HepG2 (cell line): Measurements from ENCODE around the gene MAP3K2. TPM values are rescaled to one million over a fixed set of nuclear protein-coding genes. Genes with fewer than 3 reads are reported as not detected.
A peak's percentile ranks its signal among the peaks of the same experiment; 100 is the strongest.

Source experiments
- CBFB ChIP-seq: sonication (generic); formaldehyde crosslinking; IDR thresholded peaks from 2 replicates; pipeline ENCODE4 v1.4.0; 2020; ENCODE audit warnings: missing genetic modification reagents
- CBX2 ChIP-seq, 2 experiments: fragments of 200-600 bp in 1 of 2; sonication (generic); formaldehyde crosslinking in 1 of 2; IDR thresholded peaks; 2 replicates each; pipeline versions ENCODE4 v1.7.0 to v1.8.1; 2018 to 2022; ENCODE audit warnings: low read depth in 2 of 2, low read length in 1 of 2, mild to moderate bottlenecking in 1 of 2, missing genetic modification reagents in 1 of 2
- DMAP1 ChIP-seq: IDR thresholded peaks from 2 replicates; pipeline ENCODE4 v1.6.1; 2016
- HIVEP1 ChIP-seq: sonication (generic); formaldehyde crosslinking; IDR thresholded peaks from 2 replicates; pipeline ENCODE4 v1.4.0; 2020; ENCODE audit warnings: mild to moderate bottlenecking, missing genetic modification reagents
- KAT7 ChIP-seq: IDR thresholded peaks from 2 replicates; pipeline ENCODE4 v1.6.1; 2018; ENCODE audit warnings: borderline replicate concordance, missing compliant biosample characterization
- KLF9 ChIP-seq: IDR thresholded peaks from 2 replicates; pipeline ENCODE4 v1.6.1; 2016; ENCODE audit warnings: low read depth
- MTA1 ChIP-seq: sonication (generic); formaldehyde crosslinking; IDR thresholded peaks from 2 replicates; pipeline ENCODE4 v1.4.0; 2020; ENCODE audit warnings: missing genetic modification reagents, mild to moderate bottlenecking, borderline replicate concordance
- NFE2L2 ChIP-seq: fragments of 150-350 bp; IDR thresholded peaks from 2 replicates; pipeline ENCODE4 v1.6.1; 2014; ENCODE audit warnings: low read length
- NFKBIZ ChIP-seq: IDR thresholded peaks from 2 replicates; pipeline ENCODE4 v1.6.1; 2018; ENCODE audit warnings: missing genetic modification reagents, missing compliant biosample characterization
- PAX8 ChIP-seq: sonication (generic); formaldehyde crosslinking; IDR thresholded peaks from 2 replicates; pipeline ENCODE4 v1.8.0; 2022; ENCODE audit warnings: mild to moderate bottlenecking, missing genetic modification reagents, borderline replicate concordance
- PITX1 ChIP-seq: sonication (generic); formaldehyde crosslinking; IDR thresholded peaks from 2 replicates; pipeline ENCODE4 v1.5.1; 2020; ENCODE audit warnings: mild to moderate bottlenecking, missing genetic modification reagents
- PPARG ChIP-seq: conservative IDR thresholded peaks from 2 replicates; pipeline ENCODE4 v1.6.1; 2016; ENCODE audit warnings: missing biosample characterization, missing genetic modification reagents
- SNAPC4 ChIP-seq: sonication (generic); formaldehyde crosslinking; IDR thresholded peaks from 2 replicates; pipeline ENCODE4 v1.4.0; 2020; ENCODE audit warnings: mild to moderate bottlenecking, missing genetic modification reagents
- ZNF331 ChIP-seq: sonication (generic); formaldehyde crosslinking; IDR thresholded peaks from 2 replicates; pipeline ENCODE4 v1.4.0; 2020; ENCODE audit warnings: missing genetic modification reagents
- ZNF552 ChIP-seq: sonication (generic); formaldehyde crosslinking; IDR thresholded peaks from 2 replicates; pipeline ENCODE4 v1.9.0; 2022; ENCODE audit warnings: missing genetic modification reagents, mild to moderate bottlenecking, borderline replicate concordance
- ZNF574 ChIP-seq: sonication (generic); formaldehyde crosslinking; IDR thresholded peaks from 2 replicates; pipeline ENCODE4 v1.4.0; 2020; ENCODE audit warnings: missing genetic modification reagents
- polyA plus RNA-seq, 8 experiments: library from polyadenylated mRNA; depleted of rRNA in 3 of 8; stranded (reverse) in 7 of 8; unstranded in 1 of 8; fragments of >200 nt; fragmentation: Illumina TruSeq in 4 of 8; extraction: Trizol in 4 of 8; gene quantifications; 2 replicates each; pipeline versions ENCODE4 v1.2.1 to v1.2.3, GENCODE V29; 2011 to 2016; ENCODE audit warnings: low read depth in 4 of 8, missing spikeins in 1 of 8, mixed read lengths in 1 of 8; ENCODE audit not compliant: insufficient read depth in 1 of 8
- total RNA-seq, 5 experiments: library from RNA; depleted of rRNA; stranded (reverse); fragments of >200 nt; fragmentation: Illumina TruSeq; extraction: Trizol; gene quantifications; 2 replicates each; pipeline ENCODE4 v1.2.3, GENCODE V29; 2016; ENCODE audit warnings: low read depth in 1 of 5
- TF ChIP-seq, protein P1 (sequence below): sonication (generic); formaldehyde crosslinking; IDR thresholded peaks from 2 replicates; pipeline ENCODE4 v1.5.0; 2020; ENCODE audit warnings: missing genetic modification reagents
- TF ChIP-seq, protein P2 (sequence below): sonication (generic); formaldehyde crosslinking; IDR thresholded peaks from 2 replicates; pipeline ENCODE4 v1.4.0; 2020; ENCODE audit warnings: mild to moderate bottlenecking, missing genetic modification reagents
- TF ChIP-seq, protein P3 (sequence below): sonication (generic); formaldehyde crosslinking; IDR thresholded peaks from 2 replicates; pipeline ENCODE4 v1.4.0; 2020; ENCODE audit warnings: missing genetic modification reagents, borderline replicate concordance

Gene MAP3K2
- total and polyA plus RNA-seq, 2 of the 13 experiments (the other 11 are each of a cell fraction or from before 2014, with no cell fraction given), result 12.2 to 37.2 TPM

DNA sequence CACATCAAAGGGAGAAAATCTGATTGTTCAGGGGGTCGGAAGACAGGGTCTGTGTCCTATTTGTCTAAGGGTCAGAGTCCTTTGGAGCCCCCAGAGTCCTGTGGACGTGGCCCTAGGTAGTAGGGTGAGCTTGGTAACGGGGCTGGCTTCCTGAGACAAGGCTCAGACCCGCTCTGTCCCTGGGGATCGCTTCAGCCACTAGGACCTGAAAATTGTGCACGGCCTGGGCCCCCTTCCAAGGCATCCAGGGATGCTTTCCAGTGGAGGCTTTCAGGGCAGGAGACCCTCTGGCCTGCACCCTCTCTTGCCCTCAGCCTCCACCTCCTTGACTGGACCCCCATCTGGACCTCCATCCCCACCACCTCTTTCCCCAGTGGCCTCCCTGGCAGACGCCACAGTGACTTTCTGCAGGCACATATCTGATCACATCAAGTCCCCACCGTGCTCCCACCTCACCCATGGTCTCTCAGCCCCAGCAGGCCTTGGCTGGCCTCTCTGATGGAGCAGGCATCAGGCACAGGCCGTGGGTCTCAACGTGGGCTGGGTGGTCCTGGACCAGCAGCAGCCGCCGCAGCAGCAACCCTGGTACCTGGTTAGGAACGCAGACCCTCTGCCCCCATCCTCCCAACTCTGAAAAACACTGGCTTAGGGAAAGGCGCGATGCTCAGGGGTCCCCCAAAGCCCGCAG, 34.2 kb upstream of the MAP3K2 start (continued):
- TF ChIP-seq, protein P1, sequence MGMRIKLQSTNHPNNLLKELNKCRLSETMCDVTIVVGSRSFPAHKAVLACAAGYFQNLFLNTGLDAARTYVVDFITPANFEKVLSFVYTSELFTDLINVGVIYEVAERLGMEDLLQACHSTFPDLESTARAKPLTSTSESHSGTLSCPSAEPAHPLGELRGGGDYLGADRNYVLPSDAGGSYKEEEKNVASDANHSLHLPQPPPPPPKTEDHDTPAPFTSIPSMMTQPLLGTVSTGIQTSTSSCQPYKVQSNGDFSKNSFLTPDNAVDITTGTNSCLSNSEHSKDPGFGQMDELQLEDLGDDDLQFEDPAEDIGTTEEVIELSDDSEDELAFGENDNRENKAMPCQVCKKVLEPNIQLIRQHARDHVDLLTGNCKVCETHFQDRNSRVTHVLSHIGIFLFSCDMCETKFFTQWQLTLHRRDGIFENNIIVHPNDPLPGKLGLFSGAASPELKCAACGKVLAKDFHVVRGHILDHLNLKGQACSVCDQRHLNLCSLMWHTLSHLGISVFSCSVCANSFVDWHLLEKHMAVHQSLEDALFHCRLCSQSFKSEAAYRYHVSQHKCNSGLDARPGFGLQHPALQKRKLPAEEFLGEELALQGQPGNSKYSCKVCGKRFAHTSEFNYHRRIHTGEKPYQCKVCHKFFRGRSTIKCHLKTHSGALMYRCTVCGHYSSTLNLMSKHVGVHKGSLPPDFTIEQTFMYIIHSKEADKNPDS (CRISPR knock-in tag), result no peak
- TF ChIP-seq CBFB (CRISPR knock-in tag), result no peak
- no peak for TF ChIP-seq NFKBIZ
- no peak for TF ChIP-seq PITX1
- TF ChIP-seq CBX2 (IDR thresholded peaks at IDR 0.05; ENCODE audit: low read depth, low read length), result no peak
- no peak for TF ChIP-seq CBX2 (CRISPR knock-in tag; IDR thresholded peaks at IDR 0.05; ENCODE audit: low read depth)
- TF ChIP-seq ZNF552 (CRISPR knock-in tag), result no peak
- TF ChIP-seq PPARG (CRISPR knock-in tag), result no peak
- no peak for TF ChIP-seq KAT7 (CRISPR knock-in tag)
- TF ChIP-seq, protein P2, sequence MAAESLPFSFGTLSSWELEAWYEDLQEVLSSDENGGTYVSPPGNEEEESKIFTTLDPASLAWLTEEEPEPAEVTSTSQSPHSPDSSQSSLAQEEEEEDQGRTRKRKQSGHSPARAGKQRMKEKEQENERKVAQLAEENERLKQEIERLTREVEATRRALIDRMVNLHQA (CRISPR knock-in tag), result no peak
- peak; percentile 16; the same call in 1 of the 2 replicates for TF ChIP-seq HIVEP1 (CRISPR knock-in tag)
- no peak for TF ChIP-seq DMAP1
- TF ChIP-seq, protein P3, sequence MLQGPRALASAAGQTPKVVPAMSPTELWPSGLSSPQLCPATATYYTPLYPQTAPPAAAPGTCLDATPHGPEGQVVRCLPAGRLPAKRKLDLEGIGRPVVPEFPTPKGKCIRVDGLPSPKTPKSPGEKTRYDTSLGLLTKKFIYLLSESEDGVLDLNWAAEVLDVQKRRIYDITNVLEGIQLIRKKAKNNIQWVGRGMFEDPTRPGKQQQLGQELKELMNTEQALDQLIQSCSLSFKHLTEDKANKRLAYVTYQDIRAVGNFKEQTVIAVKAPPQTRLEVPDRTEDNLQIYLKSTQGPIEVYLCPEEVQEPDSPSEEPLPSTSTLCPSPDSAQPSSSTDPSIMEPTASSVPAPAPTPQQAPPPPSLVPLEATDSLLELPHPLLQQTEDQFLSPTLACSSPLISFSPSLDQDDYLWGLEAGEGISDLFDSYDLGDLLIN, result no peak
- no peak for TF ChIP-seq ZNF574 (CRISPR knock-in tag)
- TF ChIP-seq NFE2L2, result no peak
- TF ChIP-seq MTA1 (CRISPR knock-in tag), result 0 out of 2 replicates have a peak, but pooled peaks have one; percentile 16
- TF ChIP-seq PAX8 (CRISPR knock-in tag), result no peak
- TF ChIP-seq ZNF331 (CRISPR knock-in tag), result no peak
- no peak for TF ChIP-seq SNAPC4 (CRISPR knock-in tag)
- TF ChIP-seq KLF9 (CRISPR knock-in tag), result no peak
